Measurements from ENCODE around the gene NCOR2. TPM values are rescaled to one million over a fixed set of nuclear protein-coding genes. Genes with fewer than 3 reads are reported as not detected.

The NCOR2 gene
- total and polyA plus RNA-seq, 11 donors = 62.1 to 184 (median 127) TPM

DNA sequence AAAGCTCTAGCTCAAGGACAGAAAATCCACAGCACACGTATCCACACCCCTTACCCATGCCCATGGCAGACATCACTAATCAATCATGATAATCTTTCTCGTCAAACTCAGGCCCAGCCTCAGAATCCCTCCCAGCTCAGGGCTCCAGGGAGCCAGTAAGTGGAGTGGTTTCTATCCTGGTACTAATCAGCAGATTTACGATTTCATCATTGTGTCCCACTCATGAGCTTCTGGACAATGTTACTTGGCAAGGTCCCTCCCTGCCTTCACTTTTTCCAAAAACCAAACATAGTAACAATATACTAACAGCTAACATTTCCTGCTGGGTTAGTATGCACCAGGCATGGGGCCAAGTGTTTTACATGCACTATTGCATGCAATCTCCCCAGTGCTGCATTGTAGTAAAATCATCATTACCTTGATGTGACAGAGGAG lies 45.8 kb upstream of the NCOR2 start:
- Histone ChIP-seq H3K4me1 (peaks cover 0 to 37% (median 14%) of the 10 kb centered on the region in 12 donors), H3K9me3 (peaks cover 0 to 6% (median 0%) of the 10 kb centered on the region in 12 donors), H3K27me3 (no peaks in the 10 kb centered on the region), H3K27ac (no peak overlapping the region), H3K36me3 (no peaks in the 10 kb centered on the region), H3K4me3 (no peak overlapping the region)
- intact Hi-C loops (cut with DNase I) = no loop called here
- WGBS, 4 donors = 65 to 76% (median 66%) methylated on average over 3 of the region's 3 CpGs
- DNase-seq = no peak
- TF ChIP-seq CTCF (IDR thresholded peaks at IDR 0.05) = no peak
- no peak for TF ChIP-seq POLR2A (IDR thresholded peaks at IDR 0.05)
- no peak for ATAC-seq

GRCh38 chr12:124612410-124612680 lies 44.9 kb upstream of the NCOR2 start:
- intact Hi-C loops (cut with DNase I) = no loop called here
- Histone ChIP-seq H3K27me3 (no peaks in the 10 kb centered on the region), H3K36me3 (no peaks in the 10 kb centered on the region), H3K4me1 (peaks cover 0 to 37% (median 13%) of the 10 kb centered on the region in 12 donors), H3K9me3 (peaks cover 0 to 6% (median 0%) of the 10 kb centered on the region in 12 donors), H3K4me3 (no peak overlapping the region), H3K27ac (no peak overlapping the region)
- DNase-seq (no peak), ATAC-seq (no peak)
- WGBS, 4 donors = 82 to 100% (median 98%) methylated on average over 3 to 4 of the region's 4 CpGs
- TF ChIP-seq POLR2A (IDR thresholded peaks at IDR 0.05) (no peak), CTCF (IDR thresholded peaks at IDR 0.05) (no peak)

GRCh38 chr12:124611559-124612409 lies 44.4 kb upstream of the NCOR2 start:
- no peak overlapping the region for H3K4me3 ChIP-seq
- peaks cover 0 to 31% (median 13%) of the 10 kb centered on the region in 12 donors for H3K4me1 ChIP-seq
- WGBS, 4 donors = 95 to 96% (median 96%) methylated on average over 12 to 15 of the region's 15 CpGs
- TF ChIP-seq POLR2A (IDR thresholded peaks at IDR 0.05) = no peak
- no peak for TF ChIP-seq CTCF (IDR thresholded peaks at IDR 0.05)
- H3K27ac ChIP-seq = no peak overlapping the region
- no peak for ATAC-seq
- H3K27me3 ChIP-seq = no peaks in the 10 kb centered on the region
- H3K9me3 ChIP-seq = peaks cover 0 to 6% (median 0%) of the 10 kb centered on the region in 12 donors
- no peak for DNase-seq
- intact Hi-C loops (cut with DNase I) = no loop called here
- H3K36me3 ChIP-seq = no peaks in the 10 kb centered on the region

DNA sequence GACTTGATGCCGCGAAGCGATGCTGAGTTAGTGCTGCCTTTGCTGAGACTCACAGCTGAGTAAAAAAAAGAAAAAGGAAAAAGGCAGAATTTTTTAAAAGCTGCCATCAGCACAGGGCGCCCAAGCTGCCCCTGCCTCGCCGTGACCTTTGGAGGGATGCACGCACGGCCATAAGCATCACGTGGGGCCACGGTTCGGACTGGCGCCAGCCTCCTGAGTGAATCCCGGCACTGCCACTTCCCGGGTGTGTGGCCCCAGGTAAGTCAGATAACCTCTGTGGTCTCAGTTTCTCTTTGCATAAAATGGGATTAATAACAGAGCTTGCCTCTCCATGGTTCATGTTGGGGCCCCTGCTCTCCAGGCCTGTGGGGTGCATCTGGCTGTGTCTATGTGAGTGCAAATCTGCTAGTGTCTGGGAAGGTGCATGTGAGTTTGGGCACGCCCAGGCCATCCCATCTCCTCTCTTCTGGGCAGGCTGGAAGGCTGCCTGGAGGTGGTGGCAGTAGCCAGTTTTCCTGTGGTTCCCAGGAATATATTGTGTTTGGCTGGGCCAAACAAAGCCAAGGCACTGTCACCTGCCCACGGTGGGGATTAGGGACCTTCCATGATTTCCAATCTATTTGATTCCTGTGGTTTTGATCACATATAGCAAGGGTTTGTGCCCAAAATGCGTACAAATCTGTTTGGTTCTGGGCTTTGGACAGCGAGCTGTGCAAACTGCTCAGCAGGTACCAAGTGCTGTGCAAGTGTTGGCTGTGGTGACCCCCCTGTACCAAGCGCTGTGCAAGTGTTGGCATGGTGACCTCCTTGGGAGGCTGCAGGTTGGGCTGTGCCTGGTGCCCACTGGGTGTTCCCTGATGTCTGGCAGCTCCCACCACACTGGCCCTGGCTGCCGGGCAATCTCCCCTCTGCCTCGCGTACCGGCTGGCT lies 43.5 kb upstream of the NCOR2 start:
- H3K27me3 ChIP-seq = no peaks in the 10 kb centered on the region
- no peaks in the 10 kb centered on the region for H3K36me3 ChIP-seq
- no peak overlapping the region for H3K4me3 ChIP-seq
- H3K4me1 ChIP-seq = peaks cover 0 to 25% (median 13%) of the 10 kb centered on the region in 12 donors
- H3K9me3 ChIP-seq = peaks cover 0 to 6% (median 0%) of the 10 kb centered on the region in 12 donors
- no peak for DNase-seq
- no peak for TF ChIP-seq CTCF (IDR thresholded peaks at IDR 0.05)
- no peak for TF ChIP-seq POLR2A (IDR thresholded peaks at IDR 0.05)
- H3K27ac ChIP-seq = no peak overlapping the region
- no peak for ATAC-seq
- WGBS, 4 donors = 93 to 95% (median 94%) methylated on average over 21 to 23 of the region's 23 CpGs
- intact Hi-C loops (cut with DNase I) = no loop called here

Measured in heart left ventricle (tissue), 16 donors.